Neuronal stem cell (in vitro differentiated cells): ENCODE measurements around the gene ROR1.

Experiments
- DNase-seq: peaks from one replicate; pipeline ENCODE4 v3.0.0-alpha.2; 2013; ENCODE audit warnings: low spot score
- H2AFZ ChIP-seq: one replicate; pipeline ENCODE4 v1.6.1; 2013; ENCODE audit warnings: mild to moderate bottlenecking, low read length, inconsistent platforms
- H2AK5ac ChIP-seq: 2 replicates; pipeline ENCODE4 v1.6.1; 2013; ENCODE audit warnings: low read depth, mild to moderate bottlenecking, inconsistent platforms, low read length, moderate library complexity, mixed read lengths
- H2BK120ac ChIP-seq: 2 replicates; pipeline ENCODE4 v1.6.1; 2013; ENCODE audit warnings: low read depth, mild to moderate bottlenecking, inconsistent platforms, low read length, moderate library complexity, mixed read lengths
- H2BK12ac ChIP-seq: one replicate; pipeline ENCODE4 v1.6.1; 2013; ENCODE audit warnings: low read length, inconsistent platforms
- H2BK15ac ChIP-seq: 2 replicates; pipeline ENCODE4 v1.6.1; 2013; ENCODE audit warnings: mild to moderate bottlenecking, low read length, inconsistent platforms, mixed read lengths
- H2BK5ac ChIP-seq: one replicate; pipeline ENCODE4 v1.6.1; 2013; ENCODE audit warnings: inconsistent platforms, mild to moderate bottlenecking, low read length, moderate library complexity
- H3K14ac ChIP-seq: one replicate; pipeline ENCODE4 v1.6.1; 2013; ENCODE audit warnings: low read length, inconsistent platforms
- H3K18ac ChIP-seq: 2 replicates; pipeline ENCODE4 v1.6.1; 2013; ENCODE audit warnings: low read length, inconsistent platforms
- H3K23ac ChIP-seq: 2 replicates; pipeline ENCODE4 v1.6.1; 2013; ENCODE audit warnings: low read depth, mild to moderate bottlenecking, mixed read lengths, low read length, inconsistent platforms; ENCODE audit not compliant: poor library complexity
- H3K27ac ChIP-seq: replicated peaks from 3 replicates; pipeline ENCODE4 v1.5.1; 2013; ENCODE audit warnings: low read length, inconsistent platforms
- H3K27me3 ChIP-seq, 3 experiments: 2 replicates each; pipeline ENCODE4 v1.6.1; 2013; ENCODE audit warnings: low read length in 3 of 3, mild to moderate bottlenecking in 2 of 3, inconsistent platforms in 1 of 3, low read depth in 1 of 3, mixed read lengths in 1 of 3, moderate library complexity in 1 of 3; ENCODE audit not compliant: control insufficient read depth in 3 of 3, insufficient read depth in 3 of 3
- H3K36me3 ChIP-seq, 2 donors: replicated peaks in 1 of 2; 2 replicates each; pipeline ENCODE4 v1.6.1; 2013; ENCODE audit warnings: low read length in 2 of 2; ENCODE audit not compliant: control insufficient read depth in 2 of 2, insufficient read depth in 2 of 2
- H3K4ac ChIP-seq: 2 replicates; pipeline ENCODE4 v1.6.1; 2013; ENCODE audit warnings: inconsistent platforms, mild to moderate bottlenecking, low read length, moderate library complexity
- H3K4me1 ChIP-seq, 2 donors: 1 replicate in 1 of 2; 2 replicates in 1 of 2; pipeline ENCODE4 v1.6.1; 2013; ENCODE audit warnings: low read length in 2 of 2, low read depth in 1 of 2; ENCODE audit not compliant: control insufficient read depth in 2 of 2, insufficient read depth in 1 of 2
- H3K4me2 ChIP-seq: one replicate; pipeline ENCODE4 v1.6.1; 2013; ENCODE audit warnings: mild to moderate bottlenecking, low read length, inconsistent platforms; ENCODE audit not compliant: insufficient read depth, poor library complexity, severe bottlenecking
- H3K4me3 ChIP-seq, 2 donors: 2 replicates each; pipeline ENCODE4 v1.5.1; 2013; ENCODE audit warnings: low read length in 2 of 2, mild to moderate bottlenecking in 2 of 2, inconsistent platforms in 1 of 2, moderate library complexity in 1 of 2
- H3K79me1 ChIP-seq: one replicate; pipeline ENCODE4 v1.6.1; 2013; ENCODE audit warnings: low read depth, mild to moderate bottlenecking, inconsistent platforms, low read length, moderate library complexity
- H3K9ac ChIP-seq: one replicate; pipeline ENCODE4 v1.6.1; 2013; ENCODE audit warnings: mild to moderate bottlenecking, low read depth, low read length, inconsistent platforms; ENCODE audit not compliant: poor library complexity
- H3K9me3 ChIP-seq, 2 donors: replicated peaks in 1 of 2; 2 replicates each; pipeline versions ENCODE3 to v1.6.1; 2013; ENCODE audit warnings: low read length in 2 of 2, mild to moderate bottlenecking in 2 of 2, inconsistent platforms in 1 of 2, low read depth in 1 of 2, mixed read lengths in 1 of 2, moderate library complexity in 1 of 2; ENCODE audit not compliant: control insufficient read depth in 2 of 2, insufficient read depth in 1 of 2
- H4K8ac ChIP-seq: one replicate; pipeline ENCODE4 v1.6.1; 2013; ENCODE audit warnings: low read depth, mild to moderate bottlenecking, inconsistent platforms, low read length, moderate library complexity
- H4K91ac ChIP-seq: one replicate; pipeline ENCODE4 v1.6.1; 2013; ENCODE audit warnings: low read length, low read depth, mild to moderate bottlenecking, inconsistent platforms; ENCODE audit not compliant: poor library complexity
- WGBS, 2 donors: extraction: QIAGEN DNeasy Blood & Tissue Kit; methylation state at CpG; one replicate each; pipeline ENCODE4 v1.1.7; 2013; ENCODE audit warnings: missing lambda C conversion rate in 2 of 2, mixed read lengths in 1 of 2; ENCODE audit not compliant: insufficient read length in 2 of 2, insufficient replicate concordance in 1 of 2; ENCODE audit errors: extremely low coverage in 2 of 2; 5-methylcytosine and 5-hydroxymethylcytosine counted together

Gene ROR1

GRCh38 chr1:64039390-64039926, 265.6 kb downstream of the ROR1 start:
- Histone ChIP-seq H2AK5ac (no peak overlapping the region), H3K36me3 (no peaks in the 10 kb centered on the region), H3K79me1 (peaks cover 2% of the 10 kb centered on the region), H3K4me3 (no peak overlapping the region), H2AFZ (peak overlapping the region; percentile 3), H3K27ac (no peak overlapping the region), H3K27me3 (no peaks in the 10 kb centered on the region), H3K14ac (no peak overlapping the region), H3K9ac (no peak overlapping the region), H3K23ac (no peak overlapping the region), H2BK12ac (no peak overlapping the region), H2BK120ac (no peak overlapping the region), H3K4me2 (no peak overlapping the region), H2BK5ac (no peak overlapping the region), H3K4ac (no peak overlapping the region), H4K8ac (no peak overlapping the region), H3K18ac (no peak overlapping the region), H2BK15ac (no peak overlapping the region), H3K4me1 (peaks cover 18 to 19% of the 10 kb centered on the region in 2 donors), H4K91ac (no peak overlapping the region), H3K9me3 (no peaks in the 10 kb centered on the region)
- no peak for DNase-seq
- WGBS, 2 donors = no CpG with 5 or more reads among the region's 3 CpGs

GRCh38 chr1:64041371-64042131, 267.7 kb downstream of the ROR1 start:
- Histone ChIP-seq H2BK12ac (no peak overlapping the region), H3K23ac (no peak overlapping the region), H3K14ac (no peak overlapping the region), H3K79me1 (peaks cover 2% of the 10 kb centered on the region), H2BK5ac (no peak overlapping the region), H3K27ac (no peak overlapping the region), H2BK120ac (no peak overlapping the region), H3K4me2 (no peak overlapping the region), H3K4me1 (peaks cover 23 to 24% of the 10 kb centered on the region in 2 donors), H4K91ac (no peak overlapping the region), H3K18ac (no peak overlapping the region), H2AFZ (no peak overlapping the region), H3K9me3 (no peaks in the 10 kb centered on the region), H3K4ac (no peak overlapping the region), H3K9ac (no peak overlapping the region), H3K36me3 (no peaks in the 10 kb centered on the region), H2BK15ac (no peak overlapping the region), H2AK5ac (no peak overlapping the region), H3K27me3 (no peaks in the 10 kb centered on the region), H3K4me3 (no peak overlapping the region), H4K8ac (no peak overlapping the region)
- no CpG with 5 or more reads among the region's 3 CpGs for WGBS, 2 donors
- no peak for DNase-seq

- Histone ChIP-seq H3K18ac (no peak overlapping the region), H3K9me3 (no peaks in the 10 kb centered on the region), H4K91ac (no peak overlapping the region), H3K4ac (no peak overlapping the region), H4K8ac (no peak overlapping the region), H2BK15ac (no peak overlapping the region), H2AFZ (no peak overlapping the region), H3K4me2 (no peak overlapping the region), H2BK120ac (no peak overlapping the region), H3K27me3 (no peaks in the 10 kb centered on the region), H3K4me3 (no peak overlapping the region), H3K36me3 (no peaks in the 10 kb centered on the region), H3K14ac (no peak overlapping the region), H3K79me1 (peaks cover 2% of the 10 kb centered on the region), H3K4me1 (peaks cover 23 to 27% of the 10 kb centered on the region in 2 donors), H3K27ac (no peak overlapping the region), H3K9ac (no peak overlapping the region), H3K23ac (no peak overlapping the region), H2BK12ac (no peak overlapping the region), H2BK5ac (no peak overlapping the region), H2AK5ac (no peak overlapping the region)
- no CpG with 5 or more reads among the region's 10 CpGs for WGBS, 2 donors
- no peak for DNase-seq
Observed at GRCh38 chr1:64042331-64043100, 268.7 kb downstream of the ROR1 start.

- no CpG with 5 or more reads among the region's 2 CpGs for WGBS, 2 donors
- no peak overlapping the region for H3K4ac ChIP-seq
- DNase-seq = no peak
- no peak overlapping the region for H3K4me3 ChIP-seq
- H3K27me3 ChIP-seq = no peaks in the 10 kb centered on the region
- no peak overlapping the region for H3K4me2 ChIP-seq
- no peaks in the 10 kb centered on the region for H3K36me3 ChIP-seq
- H3K18ac ChIP-seq = no peak overlapping the region
- peaks cover 23 to 27% of the 10 kb centered on the region in 2 donors for H3K4me1 ChIP-seq
- no peak overlapping the region for H2BK120ac ChIP-seq
- H3K79me1 ChIP-seq = no peaks in the 10 kb centered on the region
- no peak overlapping the region for H2AK5ac ChIP-seq
- no peak overlapping the region for H3K9ac ChIP-seq
- H4K8ac ChIP-seq = no peak overlapping the region
- H3K9me3 ChIP-seq = no peaks in the 10 kb centered on the region
- no peak overlapping the region for H4K91ac ChIP-seq
- H2BK12ac ChIP-seq = no peak overlapping the region
- no peak overlapping the region for H3K14ac ChIP-seq
- no peak overlapping the region for H2BK5ac ChIP-seq
- H2BK15ac ChIP-seq = no peak overlapping the region
- no peak overlapping the region for H3K23ac ChIP-seq
- no peak overlapping the region for H3K27ac ChIP-seq
- H2AFZ ChIP-seq = no peak overlapping the region
Observed at GRCh38 chr1:64043288-64043687, 269.5 kb downstream of the ROR1 start.
